ENCODE results near the gene MGARP.
A peak's percentile ranks its signal among the peaks of the same experiment; 100 is the strongest.
"Not testable (repeated sequence)": the region's sequence is repeated elsewhere in the genome, so short reads cannot be mapped to it uniquely, and the experiment has no call there.

The MGARP gene

GRCh38 chr4:139279760-139280620, at the start of gene MGARP:
MGARP (minus strand) TSS chr4:139280225; CDS start chr4:139280158, 67 bp downstream.
- DNase-seq, result no peak

GRCh38 chr4:139329665-139330200, 49.7 kb upstream of the MGARP start:
- no peak for DNase-seq

GRCh38 chr4:139324620-139325019, 44.6 kb upstream of the MGARP start:
- DNase-seq, result no peak

GRCh38 chr4:139322541-139322940, 42.5 kb upstream of the MGARP start:
- not testable (repeated sequence) for DNase-seq

- DNase-seq, result not testable (repeated sequence)
Measured at GRCh38 chr4:139322070-139322469, 42.0 kb upstream of the MGARP start.

- no peak for DNase-seq
Measured at GRCh38 chr4:139319571-139319970, 39.5 kb upstream of the MGARP start.

GRCh38 chr4:139317635-139318034, 37.6 kb upstream of the MGARP start:
- no peak for DNase-seq

GRCh38 chr4:139316733-139317132, 36.7 kb upstream of the MGARP start:
- no peak for DNase-seq

- DNase-seq, result no peak
Measured at GRCh38 chr4:139315221-139315675, 35.2 kb upstream of the MGARP start.

GRCh38 chr4:139314047-139314800, 34.2 kb upstream of the MGARP start:
- no peak for DNase-seq

GRCh38 chr4:139313414-139313813, 33.4 kb upstream of the MGARP start:
- DNase-seq, result not testable (repeated sequence)

- DNase-seq, result no peak
Measured at GRCh38 chr4:139312552-139313332, 32.7 kb upstream of the MGARP start.

- no peak for DNase-seq
Measured at GRCh38 chr4:139311909-139312308, 31.9 kb upstream of the MGARP start.

- DNase-seq, result no peak
Measured at GRCh38 chr4:139304920-139305319, 24.9 kb upstream of the MGARP start.

GRCh38 chr4:139301821-139302611, 22.0 kb upstream of the MGARP start, which contains the start of gene NDUFC1:
NDUFC1 (minus strand) TSS chr4:139302477; CDS start chr4:139295798, 6,679 bp downstream.
- peak; percentile 21 for DNase-seq

- peak; percentile 95 for DNase-seq
Measured at GRCh38 chr4:139301113-139301820, 21.2 kb upstream of the MGARP start, which contains the start of gene NAA15. NAA15 (plus strand) TSS chr4:139301505; CDS start chr4:139301778, 273 bp downstream.

GRCh38 chr4:139300431-139301112, 20.5 kb upstream of the MGARP start:
- no peak for DNase-seq

GRCh38 chr4:139299536-139299935, 19.5 kb upstream of the MGARP start:
- no peak for DNase-seq

- DNase-seq, result no peak
Measured at GRCh38 chr4:139297001-139297410, 17.0 kb upstream of the MGARP start.

- DNase-seq, result no peak
Measured at GRCh38 chr4:139295942-139296299, 15.9 kb upstream of the MGARP start.

All from DMS79 (cell line).